Measurements from ENCODE around the gene OLFML2A.

- TF ChIP-seq ZNF514 (tag by site-specific recombination; IDR thresholded peaks at IDR 0.05) (no peak), CTCF (tag by site-specific recombination; IDR thresholded peaks at IDR 0.05) (no peak), ZNF184 (tag by site-specific recombination; IDR thresholded peaks at IDR 0.05) (no peak), ZNF292 (tag by site-specific recombination; IDR thresholded peaks at IDR 0.05; ENCODE audit: borderline replicate concordance, low read depth) (no peak), ZNF670 (tag by site-specific recombination; IDR thresholded peaks at IDR 0.05; ENCODE audit: low read depth) (no peak), REST (tag by site-specific recombination; IDR thresholded peaks at IDR 0.05) (no peak)
Measured at GRCh38 chr9:124849801-124850200, 72.9 kb downstream of the OLFML2A start.

All from HEK293 (cell line).